Stimulated activated CD8-positive, alpha-beta memory T cell treated with anti-CD3 and anti-CD28 coated beads, Interleukin-7, amount 100 ng/mL, for 4 hours (primary cell): ENCODE results near the gene SLC22A23.
"Not testable (repeated sequence)": the region's sequence is repeated elsewhere in the genome, so short reads cannot be mapped to it uniquely, and the experiment has no call there.

Experiments used
- DNase-seq, 2 donors: peaks; one replicate each; pipeline ENCODE4 v3.0.0-alpha.2; 2020; ENCODE audit warnings: low read depth in 2 of 2

Gene SLC22A23

DNA sequence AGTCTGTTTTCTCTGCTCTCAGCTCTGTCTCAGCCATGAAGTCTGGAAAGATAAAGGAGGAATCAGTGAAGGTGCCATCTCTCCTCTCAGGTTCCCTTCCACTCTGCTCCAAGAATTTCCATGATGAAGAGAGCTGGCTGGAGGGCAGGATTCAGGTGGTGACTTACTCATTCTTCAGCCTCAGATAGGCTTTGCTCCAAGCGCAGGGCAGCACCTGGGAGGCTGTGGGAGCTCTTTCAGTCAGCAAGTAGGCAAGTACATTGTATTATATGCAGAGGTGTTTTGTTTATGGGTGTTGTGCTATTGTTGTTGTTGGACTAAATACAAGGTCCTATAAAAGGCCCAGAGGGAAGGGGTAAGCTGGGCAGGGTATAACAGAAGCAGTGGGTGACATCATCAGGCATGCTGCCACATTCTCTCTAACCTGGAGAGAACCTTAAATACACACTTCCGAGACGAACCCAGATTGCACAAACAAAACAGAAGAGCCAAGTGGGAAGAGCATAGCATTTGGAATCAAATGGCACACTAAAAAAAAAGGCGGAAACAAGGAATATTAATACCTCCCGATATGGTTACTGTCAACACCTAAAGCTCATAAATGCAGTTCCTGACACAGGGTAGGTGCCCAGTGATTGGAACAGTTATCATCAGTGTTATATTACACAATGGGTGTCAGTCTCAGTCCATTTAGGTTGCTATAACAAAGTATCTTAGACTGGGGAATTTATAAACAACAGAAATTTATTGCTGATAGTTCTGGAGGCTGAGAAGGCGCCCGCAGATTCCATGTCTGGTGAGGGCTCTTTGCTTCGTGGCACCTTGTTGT lies 212.6 kb downstream of the SLC22A23 start:
- DNase-seq, result no peak

DNA sequence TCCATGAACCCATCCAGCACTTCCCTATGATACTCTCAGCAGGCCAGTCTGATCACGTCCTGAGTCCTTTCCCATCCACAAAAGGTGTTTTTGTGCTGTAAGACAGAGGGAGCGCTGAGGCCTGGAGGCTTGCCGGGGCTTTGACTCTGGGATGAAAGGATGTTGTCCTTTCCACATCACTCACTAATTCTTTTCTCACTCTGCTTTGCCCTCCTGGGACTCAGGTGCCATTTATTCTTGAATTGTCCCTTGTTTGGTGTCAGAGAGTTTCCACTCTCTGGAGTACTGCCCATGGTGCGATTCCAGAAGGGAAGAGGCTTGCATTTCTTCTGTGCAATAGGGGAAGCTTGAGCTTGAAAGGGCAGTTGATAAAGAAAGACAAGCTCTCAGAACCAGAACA lies 214.1 kb downstream of the SLC22A23 start:
- no peak for DNase-seq

DNA sequence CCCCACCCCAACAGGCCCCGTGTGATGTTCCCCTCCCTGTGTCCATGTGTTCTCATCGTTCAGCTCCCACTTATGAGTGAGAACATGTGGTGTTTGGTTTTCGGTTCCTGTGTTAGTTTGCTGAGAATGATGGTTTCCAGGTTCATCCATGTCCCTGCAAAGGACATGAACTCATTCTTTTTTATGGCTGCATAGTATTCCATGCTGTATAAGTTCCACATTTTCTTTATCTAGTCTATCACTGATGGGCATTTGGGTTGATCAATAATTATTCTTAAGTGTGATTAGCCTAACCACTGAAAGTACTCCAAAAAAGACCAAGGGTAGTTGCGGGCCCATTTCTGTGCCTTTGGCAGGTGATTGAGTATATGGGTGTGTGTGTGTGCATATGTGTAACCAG lies 215.1 kb downstream of the SLC22A23 start:
- DNase-seq, result not testable (repeated sequence)

DNA sequence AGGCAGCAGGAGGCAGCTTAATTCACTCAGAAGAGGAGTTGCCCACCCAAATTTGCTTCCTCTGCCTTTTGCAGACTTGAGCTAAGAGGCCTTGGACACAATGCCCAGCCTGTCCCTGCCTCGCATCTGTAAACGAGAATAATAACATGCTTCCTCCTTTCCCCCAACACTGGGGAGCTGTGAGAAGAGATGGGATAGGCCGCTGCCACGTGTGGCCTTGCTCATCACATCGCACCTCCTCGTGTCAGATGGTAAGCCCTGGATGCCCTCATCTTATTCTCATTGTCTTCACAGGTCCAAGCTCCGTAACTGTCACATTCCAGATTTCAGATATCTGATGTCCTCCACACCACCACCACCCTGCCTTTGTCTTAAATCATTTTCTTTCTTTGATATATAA lies 216.3 kb downstream of the SLC22A23 start:
- DNase-seq, result no peak

DNA sequence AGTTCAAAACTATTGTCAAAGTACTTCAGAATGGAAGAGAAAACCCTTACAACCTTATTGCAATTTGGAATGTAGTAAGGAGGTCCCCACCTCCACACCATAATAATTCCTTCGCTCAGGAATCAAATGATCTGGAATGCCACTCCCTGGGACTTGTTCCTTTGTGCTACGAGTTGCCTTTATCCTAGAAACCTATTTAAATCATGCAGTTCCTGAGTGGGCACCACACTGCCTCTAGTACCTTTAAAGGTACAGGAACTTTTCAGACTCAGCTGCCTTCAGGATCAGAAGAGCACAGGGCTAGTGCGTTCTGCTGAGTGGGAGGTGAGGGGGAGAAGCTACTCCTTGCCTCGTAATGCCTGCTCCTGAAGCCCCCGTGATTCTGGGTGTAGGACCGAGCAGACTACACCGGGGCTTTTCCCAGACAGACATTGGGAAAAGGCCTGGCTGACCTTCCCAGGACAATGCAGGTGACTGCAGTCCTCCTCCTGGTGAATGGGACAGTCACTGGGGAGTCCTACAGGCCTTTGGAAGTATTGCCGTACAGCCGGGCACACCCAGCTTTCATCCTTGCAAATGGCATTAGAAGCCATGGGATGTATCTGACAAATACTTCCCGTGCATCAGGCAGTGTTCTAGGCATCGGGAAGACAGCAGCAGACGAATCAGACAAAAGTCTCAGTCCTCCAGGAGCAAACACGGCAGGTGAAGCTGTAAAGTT lies 217.6 kb downstream of the SLC22A23 start:
- no peak for DNase-seq

DNA sequence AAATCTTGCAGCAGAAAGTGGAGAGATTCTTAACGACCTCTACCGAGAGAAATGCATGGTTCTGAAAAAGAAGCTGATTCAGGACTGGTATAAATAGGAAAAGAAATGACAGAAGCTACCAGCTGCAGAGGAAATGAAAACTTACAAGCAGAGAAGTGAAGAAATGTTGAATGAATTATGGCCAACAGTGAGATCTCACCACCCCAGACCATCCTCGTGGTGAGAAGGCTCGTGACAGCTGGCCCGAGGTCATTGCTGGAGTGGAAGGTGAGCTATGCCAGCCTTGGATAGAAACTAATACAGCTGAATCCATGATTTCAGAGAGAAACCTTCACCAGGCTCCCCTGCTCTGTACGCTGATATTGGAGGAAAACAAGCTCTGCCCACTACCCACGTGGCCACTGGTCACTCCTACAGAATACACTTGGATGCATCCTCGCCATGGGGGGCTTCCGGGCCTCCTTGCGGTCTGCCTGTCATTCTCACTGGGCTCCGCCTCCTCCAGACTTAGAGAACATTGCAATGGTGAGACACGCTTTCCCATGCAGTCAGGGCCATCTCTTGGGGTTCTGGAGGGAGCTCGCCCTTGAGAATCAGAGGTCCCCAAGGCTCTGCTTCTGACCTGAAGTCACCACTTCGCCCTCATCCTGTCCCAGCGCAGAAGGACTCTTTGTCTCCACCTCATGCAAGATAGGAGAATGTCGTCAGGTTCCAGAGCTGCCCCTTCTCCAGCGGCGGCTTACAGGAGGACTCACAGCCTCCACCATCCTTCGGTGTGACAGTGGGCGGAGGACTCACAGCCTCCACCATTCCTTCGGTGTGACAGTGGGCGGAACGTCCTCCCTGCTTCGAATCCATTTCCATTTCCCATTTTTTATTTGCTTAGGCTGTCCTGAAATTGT lies 218.8 kb downstream of the SLC22A23 start:
- no peak for DNase-seq

DNA sequence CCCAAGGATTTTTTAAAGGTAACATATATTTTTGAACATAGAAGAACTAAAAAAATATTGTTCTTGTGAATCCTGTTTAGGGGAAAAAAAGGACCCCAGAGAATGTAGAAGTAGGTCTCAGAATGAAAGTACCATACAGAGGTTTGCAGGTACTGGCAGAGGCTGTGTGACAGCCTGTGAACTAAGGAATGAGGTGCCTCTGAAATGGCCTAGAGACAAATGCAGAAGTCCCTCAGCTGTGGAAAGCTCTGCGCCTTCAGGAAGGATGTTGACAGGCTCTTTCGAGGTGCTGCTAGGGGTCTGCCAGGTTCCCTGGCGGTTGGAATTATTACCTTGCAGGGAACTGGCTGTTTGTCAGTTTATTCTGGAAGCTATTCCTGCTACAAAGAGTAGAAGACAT lies 220.8 kb downstream of the SLC22A23 start:
- no peak for DNase-seq

- DNase-seq, result no peak
These were observed 221.4 kb downstream of the SLC22A23 start for GRCh38 chr6:3235486-3235885.

DNA sequence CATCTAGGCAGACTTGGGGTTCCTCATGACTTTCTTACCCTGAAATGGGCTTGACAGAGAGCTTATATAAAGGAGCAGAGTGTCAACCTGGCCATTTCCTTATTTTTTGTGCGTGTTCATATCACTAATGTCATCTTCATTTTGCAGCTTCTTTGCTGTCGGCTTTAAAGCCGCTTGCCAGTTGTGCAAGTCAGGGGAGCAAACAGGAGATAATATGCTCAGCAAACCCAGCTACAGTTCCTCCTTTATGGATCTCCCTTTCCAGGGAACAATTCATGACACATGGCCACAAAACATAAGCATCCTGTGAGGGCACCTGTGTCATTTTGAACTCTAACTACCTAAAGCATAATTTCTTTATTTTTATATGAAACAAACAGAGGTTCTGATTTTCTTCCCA lies 222.9 kb downstream of the SLC22A23 start:
- DNase-seq, result no peak

DNA sequence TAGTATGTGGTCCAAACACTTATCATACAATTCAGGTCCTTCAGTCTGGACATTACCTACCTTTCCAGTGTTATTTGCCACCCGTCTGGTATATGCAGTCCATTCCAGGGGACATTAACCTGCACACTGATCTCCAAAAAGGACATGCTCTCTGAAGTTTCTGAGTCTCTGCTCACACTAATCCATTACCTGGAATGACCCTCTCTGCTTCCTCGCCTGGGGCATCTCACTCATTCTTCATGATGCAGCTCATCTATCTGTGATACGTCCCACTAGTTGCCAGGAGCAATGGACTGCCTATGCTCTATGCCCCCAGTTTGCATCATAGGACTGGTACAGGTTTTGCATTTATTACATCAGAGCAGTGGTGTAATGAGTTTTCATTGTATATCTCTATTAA lies 223.5 kb downstream of the SLC22A23 start:
- no peak for DNase-seq

DNA sequence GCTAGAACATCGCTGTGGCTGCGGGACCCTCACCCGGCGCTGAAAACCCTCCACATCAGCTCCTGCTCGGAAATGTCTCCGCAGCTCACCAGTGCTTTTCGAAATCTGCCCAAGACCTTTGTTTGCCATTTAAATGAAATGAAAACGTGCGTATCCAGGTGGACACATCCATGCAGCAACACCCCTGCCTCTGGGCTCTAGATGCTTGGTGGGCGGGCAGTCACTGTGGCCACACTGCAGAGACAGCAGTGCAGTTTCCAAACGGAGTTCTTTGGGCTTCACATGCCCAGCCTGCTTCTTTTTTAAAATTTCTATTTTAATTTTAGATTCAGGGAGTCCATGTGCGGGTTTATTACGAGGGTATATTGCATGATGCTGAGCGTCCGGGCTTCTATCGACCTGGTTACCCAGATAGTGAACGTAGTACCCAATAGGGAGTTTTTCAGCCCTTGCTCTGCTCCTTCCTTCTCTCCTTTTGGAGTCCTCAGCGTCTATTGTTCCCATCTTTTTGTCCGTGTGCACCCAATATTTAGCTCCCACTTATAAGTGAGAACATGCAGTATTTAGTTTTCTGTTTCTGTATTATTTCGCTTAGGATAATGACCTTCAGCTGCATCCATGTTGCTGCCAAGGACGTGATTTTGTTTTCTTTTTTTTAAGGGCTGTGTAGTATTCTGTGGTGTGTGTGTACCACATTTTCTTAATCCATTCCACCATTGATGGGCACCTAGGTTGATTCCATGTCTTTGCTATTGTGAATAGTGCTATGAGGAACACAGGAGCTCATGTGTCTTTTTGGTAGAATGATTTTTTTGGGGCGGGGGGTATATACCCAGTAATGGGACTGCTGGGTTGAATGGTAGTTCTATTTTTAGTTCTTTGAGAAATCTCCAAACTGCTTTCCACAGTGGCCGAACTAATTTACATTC lies 224.6 kb downstream of the SLC22A23 start:
- DNase-seq, result no peak

DNA sequence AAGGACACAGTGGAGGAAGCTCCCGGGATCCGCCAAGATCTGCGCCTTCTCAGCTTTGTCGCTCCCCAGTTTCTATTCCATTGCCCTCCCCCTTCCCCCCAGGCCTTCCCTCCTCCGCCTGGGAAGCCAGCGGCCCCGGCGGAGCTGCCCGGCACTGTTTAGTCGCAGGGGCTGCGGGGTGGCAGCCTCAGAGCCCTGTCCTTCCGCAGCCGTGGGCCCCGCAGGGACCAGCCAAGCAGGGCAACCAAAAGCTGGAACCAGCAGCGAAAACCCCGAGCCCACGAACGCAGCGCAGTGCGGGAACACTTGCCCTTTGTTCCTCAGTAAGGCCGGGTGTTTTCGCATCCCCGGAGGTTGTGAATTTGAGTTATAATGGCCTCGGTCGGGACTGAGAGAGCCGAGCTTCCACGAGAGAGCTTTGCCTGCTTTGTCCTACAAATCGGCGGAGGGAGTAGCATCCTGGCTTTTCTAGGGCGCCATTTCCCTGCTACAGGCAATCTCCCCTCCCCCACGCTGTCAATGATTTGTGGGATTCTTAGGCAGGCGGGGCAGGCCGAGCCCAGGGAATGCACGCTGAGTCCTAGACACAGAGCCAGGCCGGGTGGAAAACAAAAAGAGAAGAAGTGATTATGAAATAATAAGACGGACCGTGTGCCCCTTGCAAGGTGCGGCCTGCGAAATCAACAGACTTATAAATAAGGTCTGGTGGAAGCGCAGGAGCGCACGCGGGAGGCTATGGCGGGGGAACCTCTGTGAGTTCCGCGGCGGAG lies 225.4 kb downstream of the SLC22A23 start:
- no peak for DNase-seq

- DNase-seq, result no peak
These were observed 226.0 kb downstream of the SLC22A23 start for GRCh38 chr6:3230900-3231246.

DNA sequence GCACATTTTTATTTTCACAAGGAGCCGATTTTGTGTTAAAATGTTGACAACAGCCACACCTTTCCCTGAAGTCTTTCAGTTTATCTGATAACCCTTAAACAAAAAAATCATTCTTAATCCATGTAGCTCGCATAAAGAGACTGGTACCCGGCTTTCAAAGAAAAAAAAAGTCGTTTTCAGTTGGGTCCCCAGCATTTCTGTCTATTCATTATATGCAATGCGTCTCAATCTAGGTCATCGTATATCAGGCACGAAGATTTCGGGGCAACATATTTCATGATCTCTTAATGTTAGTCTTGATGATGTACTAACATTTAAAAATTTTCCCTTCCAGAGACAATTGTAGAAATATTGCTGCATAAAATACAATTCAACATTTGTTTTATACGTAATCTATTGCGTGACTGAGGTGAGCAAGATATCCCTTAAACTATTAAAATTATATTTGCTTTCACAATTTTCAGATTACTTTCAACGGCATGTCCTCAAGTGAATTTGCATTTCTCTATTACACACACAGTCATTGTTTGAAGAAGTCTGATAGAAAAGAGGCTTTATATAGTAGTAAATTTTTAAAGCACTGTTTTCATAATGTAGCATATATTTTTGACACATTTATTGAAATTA lies 226.5 kb downstream of the SLC22A23 start:
- no peak for DNase-seq

DNA sequence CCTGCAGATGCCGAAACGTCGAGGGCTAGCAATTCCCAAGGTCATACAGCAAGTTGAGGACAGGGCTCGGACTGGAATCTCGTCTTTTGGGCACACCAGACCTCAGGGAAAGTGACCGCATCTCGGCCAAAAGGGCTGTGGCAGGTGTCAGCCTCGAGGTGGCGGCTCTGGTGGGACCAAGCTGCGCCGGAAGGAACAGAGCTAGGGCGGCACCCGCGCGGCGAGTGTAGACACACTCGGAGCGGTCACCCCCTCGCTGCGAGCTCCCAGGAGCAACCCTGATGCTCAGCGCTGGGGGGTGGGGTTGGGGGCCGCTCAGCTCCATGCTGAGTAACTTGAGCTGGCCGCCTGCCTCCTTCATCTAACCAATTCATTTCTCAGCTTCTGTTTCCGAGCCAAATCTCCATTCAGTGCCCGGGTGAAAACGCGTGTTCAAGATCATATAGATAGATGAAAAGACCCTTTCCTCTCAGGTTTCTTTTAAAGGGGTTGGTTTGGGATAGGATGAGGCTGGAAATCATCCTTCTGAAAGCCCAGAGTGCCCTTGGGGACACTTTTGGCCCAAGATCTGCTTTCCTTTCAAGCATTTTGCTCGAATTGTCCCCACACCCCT lies 227.2 kb downstream of the SLC22A23 start:
- no peak for DNase-seq

- DNase-seq, result no peak
These were observed 227.9 kb downstream of the SLC22A23 start for GRCh38 chr6:3228771-3229565.

- peak in 1 of 2 donors; percentile 27 for DNase-seq
These were observed 228.7 kb downstream of the SLC22A23 start for GRCh38 chr6:3228046-3228671.

DNA sequence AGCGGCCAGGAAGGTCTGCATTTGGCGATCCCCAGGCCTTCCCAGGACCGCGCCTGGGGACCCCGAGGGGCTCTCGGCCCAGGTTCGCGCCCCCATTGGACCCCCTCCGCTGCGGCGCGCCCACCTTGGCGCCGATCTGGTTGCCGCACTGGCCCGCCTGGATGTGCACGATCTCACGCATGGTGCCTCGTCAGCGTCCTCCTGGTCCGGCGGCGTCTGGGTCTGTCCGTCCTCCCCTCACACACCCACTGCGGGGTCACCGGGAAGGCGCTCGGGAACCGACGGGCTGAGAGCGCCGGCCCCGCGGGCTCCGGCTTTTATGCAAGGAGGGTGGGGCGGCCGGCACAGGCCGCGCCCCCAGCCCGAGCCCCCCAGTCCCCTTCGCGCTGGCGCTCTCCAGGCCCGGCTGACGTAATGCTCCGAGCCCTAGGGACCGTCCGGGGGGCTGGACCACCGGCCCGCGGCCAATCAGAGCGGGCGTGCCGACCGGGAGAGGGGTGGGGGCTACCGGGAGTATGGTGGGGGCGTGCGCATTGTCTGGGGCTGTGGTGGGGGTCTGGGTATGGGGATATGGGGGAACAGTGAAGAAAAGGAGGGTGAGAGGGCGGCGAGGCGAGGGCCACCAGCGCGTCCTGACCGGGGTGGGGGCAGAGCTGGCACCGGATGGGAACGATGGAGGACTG lies 229.3 kb downstream of the SLC22A23 start, which contains the start of gene TUBB2B:
TUBB2B (minus strand) TSS at position 291 of the 683 bp plus-strand sequence; CDS start at position 181, 110 bp downstream.
- DNase-seq, result no peak
